GM12878 (cell line): Measurements from ENCODE around the gene MYO3A. TPM values are rescaled to one million over a fixed set of nuclear protein-coding genes. Genes with fewer than 3 reads are reported as not detected.

ENCODE experiments used
- ATAC-seq: fragments of 200-7000 bp; cut with Tn5 transposase; 3 replicates; pipeline ENCODE4 v1.9.1; 2020; ENCODE audit warnings: mild to moderate bottlenecking, moderate library complexity
- BruUV-seq: library from RNA; stranded (reverse); fragments of 400-500 nt; replicated peaks from 2 replicates; lab custom pipeline; 2021; lab: Mats Ljungman, UMichigan
- CTCF ChIA-PET: fragments of 300-600 bp; sonication (Branson Sonifier 250); formaldehyde crosslinking; extraction: SDS; loops from one replicate; lab custom pipeline; 2021; ENCODE audit warnings: inconsistent platforms; lab: Yijun Ruan, JAX
- POLR2A ChIA-PET: fragments of 350-600 bp; formaldehyde crosslinking; extraction: SDS; loops from one replicate; lab custom pipeline; 2021; ENCODE audit warnings: inconsistent platforms; lab: Charles Lee
- RAD21 ChIA-PET: fragments of 300-600 bp; sonication (Branson Sonifier 250); formaldehyde crosslinking; loops from one replicate; lab custom pipeline; 2023; ENCODE audit warnings: antibody characterized with exemption; ENCODE audit not compliant: unreplicated experiment; lab: Charles Lee
- SMC1A ChIA-PET: fragments of 300-600 bp; sonication (Branson Sonifier 250); formaldehyde crosslinking; loops from one replicate; lab custom pipeline; 2023; ENCODE audit not compliant: unreplicated experiment, uncharacterized antibody; lab: Charles Lee
- DNase-seq: peaks from one replicate; pipeline ENCODE4 v3.0.0-alpha.2; 2011; ENCODE audit warnings: low read depth, low spot score
- FAIRE-seq: peaks from 3 replicates; lab custom pipeline; 2011; peaks lifted over from hg19 to GRCh38; lab: Jason Lieb, UNC
- H2AFZ ChIP-seq: 2 replicates; pipeline ENCODE4 v1.6.0; 2011; ENCODE audit warnings: low read depth, low read length, control low read depth; ENCODE audit not compliant: control insufficient read depth
- H3K27ac ChIP-seq: 2 replicates; pipeline ENCODE4 v1.5.1; 2011; ENCODE audit warnings: control low read depth; ENCODE audit not compliant: control insufficient read depth, insufficient read depth
- H3K27me3 ChIP-seq, 2 experiments: replicated peaks in 1 of 2; 2 replicates each; pipeline versions ENCODE4 v1.6.0 to v1.6.1; 2011; ENCODE audit warnings: low read length in 1 of 2; ENCODE audit not compliant: control insufficient read depth in 2 of 2, insufficient read depth in 2 of 2
- H3K36me3 ChIP-seq, 2 experiments: 2 replicates each; pipeline ENCODE4 v1.5.1; 2011; ENCODE audit warnings: low read length in 1 of 2; ENCODE audit not compliant: control insufficient read depth in 2 of 2, insufficient read depth in 2 of 2
- H3K4me1 ChIP-seq: 2 replicates; pipeline ENCODE4 v1.6.1; 2011; ENCODE audit warnings: mild to moderate bottlenecking, low read length, moderate library complexity, mixed read lengths; ENCODE audit not compliant: control insufficient read depth, insufficient read depth
- H3K4me2 ChIP-seq: 2 replicates; pipeline ENCODE4 v1.6.0; 2011; ENCODE audit warnings: control low read depth; ENCODE audit not compliant: control insufficient read depth, insufficient read depth
- H3K4me3 ChIP-seq: fragments of 200-600 bp; sonication (generic); 2 replicates; pipeline ENCODE4 v1.5.1; 2016
- H3K79me2 ChIP-seq: 2 replicates; pipeline ENCODE4 v1.6.0; 2011; ENCODE audit warnings: low read length; ENCODE audit not compliant: control insufficient read depth, insufficient read depth
- H3K9ac ChIP-seq: 2 replicates; pipeline ENCODE4 v1.8.0; 2011; ENCODE audit warnings: low read length, control low read depth, mixed read lengths; ENCODE audit not compliant: control insufficient read depth, insufficient read depth
- H3K9me3 ChIP-seq: replicated peaks from 3 replicates; pipeline ENCODE4 v1.5.1; 2011; ENCODE audit warnings: mild to moderate bottlenecking, low read length; ENCODE audit not compliant: control insufficient read depth, insufficient read depth
- H4K20me1 ChIP-seq: 2 replicates; pipeline ENCODE4 v1.6.0; 2011; ENCODE audit not compliant: control insufficient read depth, insufficient read depth
- CBFB ChIP-seq: IDR thresholded peaks from 2 replicates; pipeline ENCODE4 v1.6.1; 2016; ENCODE audit warnings: antibody characterized with exemption, low read depth
- CREM ChIP-seq: IDR thresholded peaks from 2 replicates; pipeline ENCODE4 v1.6.1; 2014; ENCODE audit warnings: antibody characterized with exemption, low read depth
- DPF2 ChIP-seq: fragments of 450-650 bp; IDR thresholded peaks from 2 replicates; pipeline ENCODE4 v1.6.1; 2017; ENCODE audit warnings: mild to moderate bottlenecking
- IRF3 ChIP-seq: fragments of 450-650 bp; IDR thresholded peaks from 2 replicates; pipeline ENCODE4 v1.6.1; 2014; ENCODE audit warnings: mild to moderate bottlenecking
- MEF2A ChIP-seq: IDR thresholded peaks from 2 replicates; pipeline ENCODE4 v1.6.1; 2011; ENCODE audit warnings: low read depth, mild to moderate bottlenecking, low read length, moderate library complexity; ENCODE audit not compliant: insufficient read depth
- PRDM15 ChIP-seq: fragments of 450-650 bp; formaldehyde crosslinking; IDR thresholded peaks from 2 replicates; pipeline ENCODE4 v1.4.0; 2020; ENCODE audit warnings: mild to moderate bottlenecking, moderate library complexity
- ZNF274 ChIP-seq: IDR thresholded peaks from one replicate; pipeline ENCODE4 v1.8.0; 2011; ENCODE audit not compliant: insufficient read length, insufficient read depth
- ZNF592 ChIP-seq: fragments of 450-650 bp; IDR thresholded peaks from 2 replicates; pipeline ENCODE4 v1.6.1; 2017; ENCODE audit warnings: mild to moderate bottlenecking, moderate library complexity
- WGBS: methylation state at CpG from one replicate; pipeline ENCODE4 v1.1.6; 2016; ENCODE audit warnings: low lambda C conversion rate; ENCODE audit not compliant: insufficient replicate concordance, insufficient coverage; ENCODE audit errors: missing lambda C conversion rate; 5-methylcytosine and 5-hydroxymethylcytosine counted together
- in situ Hi-C: fragments of 300-500 bp; cut with MboI; formaldehyde crosslinking; loops from 9 replicates; pipeline ENCODE4 v1.14.3; 2018; ENCODE audit warnings: mixed read lengths
- intact Hi-C: fragments of 100-400 bp; cut with micrococcal nuclease; formaldehyde crosslinking; loops from one replicate; pipeline ENCODE4 v1.14.2; 2022; ENCODE audit not compliant: unreplicated experiment
- polyA plus RNA-seq, 11 experiments: library from polyadenylated mRNA; depleted of rRNA in 4 of 11; unstranded in 6 of 11; stranded (reverse) in 5 of 11; fragments of >200 nt; fragmentation: Nextera tagmentation in 4 of 11; fragmentation: Illumina TruSeq in 1 of 11; extraction: Ambion mirVana in 4 of 11; extraction: Trizol in 1 of 11; gene quantifications; 1 replicate in 1 of 11; 2 replicates in 10 of 11; pipeline versions ENCODE4 v1.2.1 to v1.2.3, GENCODE V29; 2011 to 2016; ENCODE audit warnings: inconsistent platforms in 2 of 11, missing spikeins in 2 of 11, low read depth in 1 of 11
- total RNA-seq, 4 experiments: library from RNA; depleted of rRNA in 3 of 4; stranded (reverse); fragments of >200 nt in 3 of 4; fragmentation: Illumina TruSeq in 1 of 4; extraction: Trizol in 1 of 4; gene quantifications; 2 replicates each; pipeline versions ENCODE4 v1.2.1 to v1.2.3, GENCODE V29; 2013 to 2021

Gene MYO3A
- total and polyA plus RNA-seq, 10 of the 15 experiments (the other 5 are each of a cell fraction or from before 2014, with no cell fraction given): not detected

GRCh38 chr10:25914776-25915175 is 19.3 kb upstream of the MYO3A start:
- TF ChIP-seq IRF3 (no peak), CREM (no peak), PRDM15 (CRISPR knock-in tag) (no peak), DPF2 (no peak), MEF2A (no peak), CBFB (no peak), ZNF274 (no peak), ZNF592 (no peak)
- no peak overlapping the region for H3K4me2 ChIP-seq
- H3K4me3 ChIP-seq: no peak overlapping the region
- in situ Hi-C loops (no loop called here), intact Hi-C loops (no loop called here)
- H4K20me1 ChIP-seq: no peaks in the 10 kb centered on the region
- no TSS peak for BruUV-seq
- DNase-seq (no peak), ATAC-seq (no peak), FAIRE-seq (no peak)
- no peak overlapping the region for H2AFZ ChIP-seq
- H3K36me3 ChIP-seq: no peaks in the 10 kb centered on the region
- 14% methylated on average over 2 of the region's 2 CpGs for whole genome bisulfite sequencing
- H3K9me3 ChIP-seq: no peaks in the 10 kb centered on the region
- no peaks in the 10 kb centered on the region for H3K4me1 ChIP-seq
- no peak overlapping the region for H3K9ac ChIP-seq
- POLR2A ChIA-PET: no interaction called here
- H3K27ac ChIP-seq: no peak overlapping the region
- H3K79me2 ChIP-seq: no peaks in the 10 kb centered on the region
- RAD21 ChIA-PET: no interaction called here
- CTCF ChIA-PET: no interaction called here
- no peaks in the 10 kb centered on the region for H3K27me3 ChIP-seq
- SMC1A ChIA-PET: no interaction called here
